Liver (tissue), 9 donors: ENCODE measurements around the gene ST3GAL2. TPM values are rescaled to one million over a fixed set of nuclear protein-coding genes. Genes with fewer than 3 reads are reported as not detected.

Experiments
- DNase-seq: peaks from one replicate; pipeline ENCODE4 v3.0.0-alpha.2; 2017; ENCODE audit warnings: low spot score
- H3K27ac ChIP-seq, 2 donors: one replicate each; pipeline ENCODE4 v1.7.0; 2013; ENCODE audit warnings: inconsistent platforms in 2 of 2, low read length in 2 of 2, control low read depth in 1 of 2, low read depth in 1 of 2, mild to moderate bottlenecking in 1 of 2
- H3K27me3 ChIP-seq, 4 donors: one replicate each; pipeline versions ENCODE4 v1.6.1 to v1.7.0; 2013; ENCODE audit warnings: low read length in 3 of 4, inconsistent platforms in 1 of 4, mild to moderate bottlenecking in 1 of 4, moderate library complexity in 1 of 4; ENCODE audit not compliant: control insufficient read depth in 4 of 4, insufficient read depth in 4 of 4
- H3K36me3 ChIP-seq, 4 donors: one replicate each; pipeline versions ENCODE4 v1.6.1 to v1.7.0; 2013; ENCODE audit warnings: low read length in 3 of 4, mild to moderate bottlenecking in 3 of 4, low read depth in 1 of 4, moderate library complexity in 1 of 4; ENCODE audit not compliant: control insufficient read depth in 4 of 4, insufficient read depth in 3 of 4
- H3K4me1 ChIP-seq, 4 donors: one replicate each; pipeline versions ENCODE4 v1.6.1 to v1.7.0; 2013; ENCODE audit warnings: low read length in 3 of 4, mild to moderate bottlenecking in 3 of 4, moderate library complexity in 1 of 4; ENCODE audit not compliant: control insufficient read depth in 4 of 4, insufficient read depth in 4 of 4
- H3K4me3 ChIP-seq, 3 donors: one replicate each; pipeline versions ENCODE4 v1.6.1 to v1.7.0; 2013; ENCODE audit warnings: low read length in 3 of 3, control low read depth in 1 of 3, low read depth in 1 of 3, mild to moderate bottlenecking in 1 of 3
- H3K9ac ChIP-seq, 2 donors: one replicate each; pipeline ENCODE4 v1.7.0; 2013; ENCODE audit warnings: low read length in 2 of 2, mild to moderate bottlenecking in 2 of 2, moderate library complexity in 2 of 2, control low read depth in 1 of 2, low read depth in 1 of 2
- H3K9me3 ChIP-seq, 4 donors: one replicate each; pipeline versions ENCODE4 v1.6.1 to v1.7.0; 2013; ENCODE audit warnings: low read length in 3 of 4; ENCODE audit not compliant: control insufficient read depth in 4 of 4
- EGR1 ChIP-seq, 2 donors: IDR thresholded peaks; 2 replicates each; pipeline ENCODE4 v1.6.1; 2016 to 2018; ENCODE audit warnings: antibody characterized with exemption in 2 of 2, low read depth in 2 of 2
- FOXA1 ChIP-seq: IDR thresholded peaks from 2 replicates; pipeline ENCODE4 v1.6.1; 2016; ENCODE audit warnings: antibody characterized with exemption
- GABPA ChIP-seq, 2 donors: IDR thresholded peaks in 1 of 2; conservative IDR thresholded peaks in 1 of 2; 2 replicates each; pipeline ENCODE4 v1.6.1; 2016; ENCODE audit warnings: antibody characterized with exemption in 2 of 2, mild to moderate bottlenecking in 1 of 2, moderate library complexity in 1 of 2
- HNF4G ChIP-seq: IDR thresholded peaks from 2 replicates; pipeline ENCODE4 v1.6.1; 2016; ENCODE audit warnings: antibody characterized with exemption
- JUND ChIP-seq, 2 donors: IDR thresholded peaks; 2 replicates each; pipeline ENCODE4 v1.6.1; 2016; ENCODE audit warnings: antibody characterized with exemption in 2 of 2
- SP1 ChIP-seq: IDR thresholded peaks from 2 replicates; pipeline ENCODE4 v1.6.1; 2018; ENCODE audit warnings: antibody characterized with exemption, mild to moderate bottlenecking
- TAF1 ChIP-seq: conservative IDR thresholded peaks from 2 replicates; pipeline ENCODE4 v1.6.1; 2016; ENCODE audit warnings: antibody characterized with exemption, mild to moderate bottlenecking
- WGBS: extraction: QIAGEN DNeasy Blood & Tissue Kit; methylation state at CpG from one replicate; pipeline ENCODE4 v1.1.7; 2013; 5-methylcytosine and 5-hydroxymethylcytosine counted together
- polyA plus RNA-seq, 2 donors: library from polyadenylated mRNA; stranded (reverse) in 1 of 2; unstranded in 1 of 2; fragments of 200-250 nt in 1 of 2; fragments of >200 nt in 1 of 2; fragmentation: Nextera tagmentation in 1 of 2; extraction: Ambion mirVana in 1 of 2; gene quantifications; one replicate each; pipeline versions ENCODE4 v1.2.1 to v1.2.3, GENCODE V29; 2013 to 2015
- total RNA-seq, 2 donors: library from RNA; depleted of rRNA; stranded (reverse); fragments of >200 nt; gene quantifications; one replicate each; pipeline ENCODE4 v1.2.3, GENCODE V29; 2014
- TF ChIP-seq, protein P1 (sequence below): IDR thresholded peaks from 2 replicates; pipeline ENCODE4 v1.6.1; 2016; ENCODE audit warnings: antibody characterized with exemption
- TF ChIP-seq, protein P2 (sequence below): fragments of 150-350 bp; IDR thresholded peaks from 2 replicates; pipeline ENCODE4 v1.5.1; 2017; ENCODE audit warnings: improper control_type of control experiment, low read depth, low read length; ENCODE audit not compliant: missing input control
- donor health status: healthy.
- donor health status: healthy.
- donor health status: healthy.
- donor health status: healthy.
- donor health status: healthy.

The ST3GAL2 gene
- total and polyA plus RNA-seq, 4 donors, result 3.9 to 53.1 (median 12.9) TPM

DNA sequence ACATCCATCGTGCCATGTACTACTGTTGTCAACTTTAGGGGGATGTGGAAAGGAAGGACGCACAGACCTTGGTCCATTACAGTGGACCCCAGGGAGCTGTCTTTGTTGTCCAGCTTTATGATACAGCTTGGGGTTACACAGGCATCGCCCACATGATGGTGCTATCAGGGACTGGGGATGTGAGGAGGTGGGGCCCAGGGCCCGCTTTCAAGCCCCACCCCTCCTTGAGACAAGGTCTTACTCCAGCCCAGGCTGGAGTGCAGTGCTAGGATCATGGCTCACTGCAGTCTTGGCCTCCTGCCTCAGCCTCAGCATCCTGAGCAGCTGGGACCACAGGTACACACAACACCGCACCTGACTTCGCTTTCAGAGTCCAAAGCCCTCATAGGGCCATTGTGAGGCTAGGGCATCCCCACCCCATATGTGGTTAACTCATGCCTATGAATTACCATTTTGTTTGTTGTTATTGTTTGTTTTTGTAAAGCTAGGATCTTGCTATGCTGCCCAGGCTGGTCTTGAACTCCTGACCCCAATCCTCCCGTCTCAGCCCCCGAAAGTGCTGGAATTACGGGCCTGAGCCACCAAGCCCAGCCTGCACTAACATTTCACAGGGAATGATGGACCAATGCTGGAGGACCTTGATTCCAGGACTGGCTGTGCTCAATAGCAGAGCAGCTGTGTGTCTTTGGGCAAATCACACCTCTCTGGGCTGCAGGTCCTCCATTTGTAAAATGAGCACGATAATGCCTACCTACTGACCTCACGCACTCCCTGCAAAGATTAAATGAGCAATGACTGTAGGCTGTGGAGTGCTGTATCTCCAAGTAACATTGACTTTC, 17.2 kb downstream of the ST3GAL2 start:
- H3K9me3 ChIP-seq, result no peaks in the 10 kb centered on the region
- H3K9ac ChIP-seq, result no peak overlapping the region
- TF ChIP-seq FOXA1, result no peak
- TF ChIP-seq, protein P1, sequence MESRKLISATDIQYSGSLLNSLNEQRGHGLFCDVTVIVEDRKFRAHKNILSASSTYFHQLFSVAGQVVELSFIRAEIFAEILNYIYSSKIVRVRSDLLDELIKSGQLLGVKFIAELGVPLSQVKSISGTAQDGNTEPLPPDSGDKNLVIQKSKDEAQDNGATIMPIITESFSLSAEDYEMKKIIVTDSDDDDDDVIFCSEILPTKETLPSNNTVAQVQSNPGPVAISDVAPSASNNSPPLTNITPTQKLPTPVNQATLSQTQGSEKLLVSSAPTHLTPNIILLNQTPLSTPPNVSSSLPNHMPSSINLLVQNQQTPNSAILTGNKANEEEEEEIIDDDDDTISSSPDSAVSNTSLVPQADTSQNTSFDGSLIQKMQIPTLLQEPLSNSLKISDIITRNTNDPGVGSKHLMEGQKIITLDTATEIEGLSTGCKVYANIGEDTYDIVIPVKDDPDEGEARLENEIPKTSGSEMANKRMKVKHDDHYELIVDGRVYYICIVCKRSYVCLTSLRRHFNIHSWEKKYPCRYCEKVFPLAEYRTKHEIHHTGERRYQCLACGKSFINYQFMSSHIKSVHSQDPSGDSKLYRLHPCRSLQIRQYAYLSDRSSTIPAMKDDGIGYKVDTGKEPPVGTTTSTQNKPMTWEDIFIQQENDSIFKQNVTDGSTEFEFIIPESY, result no peak
- TF ChIP-seq, protein P2, sequence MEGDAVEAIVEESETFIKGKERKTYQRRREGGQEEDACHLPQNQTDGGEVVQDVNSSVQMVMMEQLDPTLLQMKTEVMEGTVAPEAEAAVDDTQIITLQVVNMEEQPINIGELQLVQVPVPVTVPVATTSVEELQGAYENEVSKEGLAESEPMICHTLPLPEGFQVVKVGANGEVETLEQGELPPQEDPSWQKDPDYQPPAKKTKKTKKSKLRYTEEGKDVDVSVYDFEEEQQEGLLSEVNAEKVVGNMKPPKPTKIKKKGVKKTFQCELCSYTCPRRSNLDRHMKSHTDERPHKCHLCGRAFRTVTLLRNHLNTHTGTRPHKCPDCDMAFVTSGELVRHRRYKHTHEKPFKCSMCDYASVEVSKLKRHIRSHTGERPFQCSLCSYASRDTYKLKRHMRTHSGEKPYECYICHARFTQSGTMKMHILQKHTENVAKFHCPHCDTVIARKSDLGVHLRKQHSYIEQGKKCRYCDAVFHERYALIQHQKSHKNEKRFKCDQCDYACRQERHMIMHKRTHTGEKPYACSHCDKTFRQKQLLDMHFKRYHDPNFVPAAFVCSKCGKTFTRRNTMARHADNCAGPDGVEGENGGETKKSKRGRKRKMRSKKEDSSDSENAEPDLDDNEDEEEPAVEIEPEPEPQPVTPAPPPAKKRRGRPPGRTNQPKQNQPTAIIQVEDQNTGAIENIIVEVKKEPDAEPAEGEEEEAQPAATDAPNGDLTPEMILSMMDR, result no peak
- no peak for TF ChIP-seq GABPA (IDR thresholded peaks at IDR 0.05 in 1 of 2, conservative IDR thresholded peaks at IDR 0.05 in 1 of 2)
- TF ChIP-seq HNF4G, result no peak
- TF ChIP-seq JUND (IDR thresholded peaks at IDR 0.05), result no peak
- TF ChIP-seq TAF1, result no peak
- H3K4me3 ChIP-seq, result no peak overlapping the region
- DNase-seq, result no peak
- no peaks in the 10 kb centered on the region for H3K36me3 ChIP-seq
- 93% methylated on average over 11 of the region's 11 CpGs for WGBS
- no peaks in the 10 kb centered on the region for H3K27me3 ChIP-seq
- H3K4me1 ChIP-seq, result peaks cover 13 to 45% (median 28%) of the 10 kb centered on the region in 4 donors
- H3K27ac ChIP-seq, result no peak overlapping the region

GRCh38 chr16:70421014-70421413, 17.9 kb downstream of the ST3GAL2 start:
- WGBS, result 95% methylated on average over 9 of the region's 9 CpGs
- Histone ChIP-seq H3K4me3 (no peak overlapping the region), H3K9me3 (no peaks in the 10 kb centered on the region), H3K27ac (no peak overlapping the region), H3K36me3 (no peaks in the 10 kb centered on the region), H3K4me1 (peaks cover 13 to 45% (median 28%) of the 10 kb centered on the region in 4 donors), H3K27me3 (no peaks in the 10 kb centered on the region), H3K9ac (no peak overlapping the region)
- DNase-seq, result no peak
- no peak for TF ChIP-seq SP1
- TF ChIP-seq, protein P2, result no peak
- no peak for TF ChIP-seq JUND (IDR thresholded peaks at IDR 0.05)
- TF ChIP-seq HNF4G, result no peak
- TF ChIP-seq FOXA1, result no peak
- TF ChIP-seq EGR1 (IDR thresholded peaks at IDR 0.05; ENCODE audit: low read depth in 2 of 2), result no peak
